ENCODE results near the gene PPA2. TPM values are rescaled to one million over a fixed set of nuclear protein-coding genes. Genes with fewer than 3 reads are reported as not detected.

PPA2 gene
- total RNA-seq, 1 experiment from 2014 or later, result 76.4 TPM

- Mint-ChIP-seq H3K9me3 (no peaks in the 10 kb centered on the region), H3K27ac (no peak overlapping the region), H3K36me3 (ENCODE audit: insufficient read depth in 1 of 3, low read depth in 3 of 3) (no peaks in the 10 kb centered on the region), H3K27me3 (ENCODE audit: low read depth) (no peaks in the 10 kb centered on the region; the same call in 1 of the 2 replicates), H3K4me3 (no peak overlapping the region), H3K4me1 (no peaks in the 10 kb centered on the region)
- Histone ChIP-seq H3K9ac (ENCODE audit: extremely low read depth, insufficient read length, low read length) (no peak overlapping the region), H3K23me2 (ENCODE audit: insufficient read length, low read depth, low read length, poor library complexity, severe bottlenecking) (no peaks in the 10 kb centered on the region), H3K14ac (ENCODE audit: insufficient read depth, low read length) (no peak overlapping the region), H3T11ph (ENCODE audit: low read length) (no peak overlapping the region), H4K5ac (ENCODE audit: insufficient read length, low read depth, low read length) (no peak overlapping the region), H4K20me1 (ENCODE audit: control insufficient read depth, insufficient read depth, insufficient read length) (no peaks in the 10 kb centered on the region), H4K8ac (replicated peaks; ENCODE audit: insufficient read length, low read depth, low read length) (no peak overlapping the region), H2AK5ac (ENCODE audit: insufficient read length, low read length) (no peak overlapping the region), H3K4me1 (ENCODE audit: insufficient read depth, low read length) (no peaks in the 10 kb centered on the region), H4K91ac (ENCODE audit: insufficient read length, low read depth, low read length) (no peak overlapping the region), H3K4me2 (ENCODE audit: insufficient read depth, insufficient read length, low read length) (no peak overlapping the region), H3K9me3 (ENCODE audit: control insufficient read depth, low read depth, low read length) (no peaks in the 10 kb centered on the region), H3K4ac (ENCODE audit: low read depth, low read length) (no peak overlapping the region), H3K27ac (ENCODE audit: insufficient read length, low read depth, low read length) (no peak overlapping the region), H2AFZ (ENCODE audit: low read length) (no peak overlapping the region), H3K27me3 (ENCODE audit: insufficient read depth, low read length) (no peaks in the 10 kb centered on the region), H3K79me1 (ENCODE audit: insufficient read depth, low read depth, low read length, poor library complexity, severe bottlenecking) (no peaks in the 10 kb centered on the region), H2BK15ac (ENCODE audit: low read depth, low read length) (no peak overlapping the region), H3K18ac (ENCODE audit: insufficient read length, low read depth, low read length) (no peak overlapping the region), H3K79me2 (ENCODE audit: insufficient read depth, low read length) (no peaks in the 10 kb centered on the region), H3K23ac (ENCODE audit: insufficient read length, low read depth, low read length) (no peak overlapping the region), H2BK120ac (ENCODE audit: low read depth, low read length, poor library complexity, severe bottlenecking) (no peak overlapping the region), H2BK12ac (ENCODE audit: insufficient read length, low read depth, low read length) (no peak overlapping the region), H2BK20ac (ENCODE audit: low read depth, low read length, poor library complexity, severe bottlenecking) (no peak overlapping the region), H3K56ac (ENCODE audit: insufficient read length, low read depth, low read length) (no peak overlapping the region), H2BK5ac (ENCODE audit: insufficient read length, low read length) (no peak overlapping the region)
- TF ChIP-seq CTCF (conservative IDR thresholded peaks at IDR 0.05), result no peak
- WGBS (ENCODE audit: extremely low coverage, insufficient read length, low lambda C conversion rate), result no CpG with 5 or more reads among the region's 2 CpGs
- no peak for DNase-seq
Observed at GRCh38 chr4:105345838-105346237, 128.0 kb downstream of the PPA2 start.

All from H9 (cell line).